22Rv1 (cell line): Measurements from ENCODE around the gene OBP2B.

Experiments used
- ZFX ChIP-seq: fragments of 450-650 bp; IDR thresholded peaks from 2 replicates; pipeline ENCODE4 v1.6.1; 2017; ENCODE audit warnings: antibody characterized with exemption, borderline replicate concordance
- TF ChIP-seq, protein P1 (sequence below): fragments of 450-650 bp; IDR thresholded peaks from 2 replicates; pipeline ENCODE4 v1.5.1; 2017; ENCODE audit warnings: mild to moderate bottlenecking

DNA sequence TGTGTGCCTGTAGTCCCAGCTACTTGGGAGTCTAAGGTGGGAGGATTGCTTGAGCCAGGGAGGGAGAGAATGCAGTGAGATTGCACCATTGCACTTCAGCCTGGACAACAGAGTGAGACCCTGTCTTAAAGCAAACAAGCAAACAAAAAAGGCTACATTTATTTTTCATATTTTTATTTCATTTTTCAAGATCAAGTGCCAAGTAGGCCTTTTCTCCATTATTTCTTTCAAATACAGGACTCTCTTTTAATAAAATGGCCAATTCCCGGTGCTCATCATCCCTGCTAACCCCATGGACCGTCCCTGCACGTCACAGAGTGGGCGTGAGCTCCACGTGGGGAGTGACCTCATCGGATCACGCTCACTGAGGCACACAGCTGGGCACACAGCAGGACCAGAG, 36.0 kb downstream of the OBP2B start:
- TF ChIP-seq, protein P1, sequence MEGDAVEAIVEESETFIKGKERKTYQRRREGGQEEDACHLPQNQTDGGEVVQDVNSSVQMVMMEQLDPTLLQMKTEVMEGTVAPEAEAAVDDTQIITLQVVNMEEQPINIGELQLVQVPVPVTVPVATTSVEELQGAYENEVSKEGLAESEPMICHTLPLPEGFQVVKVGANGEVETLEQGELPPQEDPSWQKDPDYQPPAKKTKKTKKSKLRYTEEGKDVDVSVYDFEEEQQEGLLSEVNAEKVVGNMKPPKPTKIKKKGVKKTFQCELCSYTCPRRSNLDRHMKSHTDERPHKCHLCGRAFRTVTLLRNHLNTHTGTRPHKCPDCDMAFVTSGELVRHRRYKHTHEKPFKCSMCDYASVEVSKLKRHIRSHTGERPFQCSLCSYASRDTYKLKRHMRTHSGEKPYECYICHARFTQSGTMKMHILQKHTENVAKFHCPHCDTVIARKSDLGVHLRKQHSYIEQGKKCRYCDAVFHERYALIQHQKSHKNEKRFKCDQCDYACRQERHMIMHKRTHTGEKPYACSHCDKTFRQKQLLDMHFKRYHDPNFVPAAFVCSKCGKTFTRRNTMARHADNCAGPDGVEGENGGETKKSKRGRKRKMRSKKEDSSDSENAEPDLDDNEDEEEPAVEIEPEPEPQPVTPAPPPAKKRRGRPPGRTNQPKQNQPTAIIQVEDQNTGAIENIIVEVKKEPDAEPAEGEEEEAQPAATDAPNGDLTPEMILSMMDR: no peak
- no peak for TF ChIP-seq ZFX
